K562 (cell line): ENCODE data around the gene S100P. TPM values are rescaled to one million over a fixed set of nuclear protein-coding genes. Genes with fewer than 3 reads are reported as not detected.

Experiments
- CHCHD3 ChIP-seq: fragments of 250-450 bp; sonication (Bioruptor Pico); IDR thresholded peaks from 2 replicates; pipeline ENCODE4 v2.1.2; 2022; ENCODE audit warnings: mild to moderate bottlenecking
- CXXC5 ChIP-seq: fragments of 250-450 bp; sonication (Bioruptor Pico); IDR thresholded peaks from 2 replicates; pipeline ENCODE4 v1.8.0; 2022; ENCODE audit warnings: inconsistent platforms, mild to moderate bottlenecking, moderate library complexity
- DPF2 ChIP-seq: fragments of 450-650 bp; IDR thresholded peaks from 2 replicates; pipeline ENCODE4 v1.6.1; 2016
- E2F3 ChIP-seq: fragments of 250-450 bp; sonication (Bioruptor Pico); IDR thresholded peaks from 2 replicates; pipeline ENCODE4 v1.4.0; 2020; ENCODE audit warnings: mild to moderate bottlenecking
- ESRRB ChIP-seq: fragments of 250-450 bp; sonication (Bioruptor Pico); IDR thresholded peaks from 2 replicates; pipeline ENCODE4 v1.5.0; 2020; ENCODE audit warnings: mild to moderate bottlenecking, moderate library complexity, borderline replicate concordance
- GTF2A2 ChIP-seq: IDR thresholded peaks from 2 replicates; pipeline ENCODE4 v1.6.1; 2016; ENCODE audit warnings: mild to moderate bottlenecking, missing genetic modification characterization, missing compliant biosample characterization
- GTF2F1 ChIP-seq: IDR thresholded peaks from 2 replicates; pipeline ENCODE4 v1.6.1; 2011; ENCODE audit warnings: low read depth, low read length, improper control_type of control experiment
- MED1 ChIP-seq: sonication (generic); formaldehyde crosslinking; IDR thresholded peaks from 2 replicates; pipeline ENCODE4 v1.8.1; 2023; ENCODE audit warnings: missing genetic modification reagents, borderline replicate concordance
- MYNN ChIP-seq, 2 experiments: sonication (generic); formaldehyde crosslinking in 1 of 2; IDR thresholded peaks; 2 replicates each; pipeline versions ENCODE4 v1.5.0 to v1.6.1; 2016 to 2020; ENCODE audit warnings: antibody characterized with exemption in 1 of 2, missing genetic modification reagents in 1 of 2
- NBN ChIP-seq: fragments of 450-650 bp; IDR thresholded peaks from 2 replicates; pipeline ENCODE4 v1.6.1; 2016; ENCODE audit warnings: low read depth, mild to moderate bottlenecking
- PHF20 ChIP-seq: fragments of 450-650 bp; IDR thresholded peaks from 2 replicates; pipeline ENCODE4 v1.6.1; 2018; ENCODE audit not compliant: partially characterized antibody
- PREB ChIP-seq: sonication (generic); formaldehyde crosslinking; IDR thresholded peaks from 2 replicates; pipeline ENCODE4 v1.8.1; 2023; ENCODE audit warnings: mild to moderate bottlenecking, missing genetic modification reagents
- RHOXF2B ChIP-seq: fragments of 250-450 bp; sonication (Bioruptor Pico); conservative IDR thresholded peaks from 2 replicates; pipeline ENCODE4 v1.5.1; 2021
- SETDB1 ChIP-seq: IDR thresholded peaks from one replicate; pipeline ENCODE4 v1.6.1; 2012; ENCODE audit warnings: low read length, control low read depth, inconsistent platforms
- SMARCA5 ChIP-seq: fragments of 450-650 bp; IDR thresholded peaks from 2 replicates; pipeline ENCODE4 v1.6.1; 2016
- SUPT5H ChIP-seq: fragments of 450-650 bp; IDR thresholded peaks from 2 replicates; pipeline ENCODE4 v1.6.1; 2016
- polyA plus RNA-seq, 8 experiments: library from polyadenylated mRNA; depleted of rRNA in 4 of 8; stranded (reverse) in 5 of 8; unstranded in 3 of 8; fragments of >200 nt; fragmentation: Nextera tagmentation in 2 of 8; fragmentation: Illumina TruSeq in 1 of 8; extraction: Ambion mirVana in 2 of 8; extraction: Trizol in 1 of 8; gene quantifications; 2 replicates each; pipeline versions ENCODE4 v1.2.1 to v1.2.3, GENCODE V29; 2011 to 2014; ENCODE audit warnings: inconsistent platforms in 1 of 8, missing spikeins in 1 of 8
- total RNA-seq, 7 experiments: library from RNA; depleted of rRNA in 6 of 7; stranded (reverse); fragments of >200 nt in 6 of 7; fragmentation: Illumina TruSeq in 2 of 7; extraction: Trizol in 2 of 7; gene quantifications; 2 replicates each; pipeline versions ENCODE4 v1.2.1 to v1.2.3, GENCODE V29; 2011 to 2021; ENCODE audit warnings: low replicate concordance in 1 of 7
- TF ChIP-seq, protein P1 (sequence below): fragments of 450-650 bp; formaldehyde crosslinking; IDR thresholded peaks from 2 replicates; pipeline ENCODE4 v1.4.0; 2020; ENCODE audit warnings: mild to moderate bottlenecking, mixed read lengths
- TF ChIP-seq, protein P2 (sequence below), 2 experiments: IDR thresholded peaks; 2 replicates each; pipeline ENCODE4 v1.6.1; 2011; ENCODE audit warnings: borderline replicate concordance in 1 of 2, control low read depth in 1 of 2, low read depth in 1 of 2, low read length in 1 of 2, mild to moderate bottlenecking in 1 of 2, mixed read lengths in 1 of 2, moderate library complexity in 1 of 2; ENCODE audit not compliant: insufficient read depth in 1 of 2, insufficient read length in 1 of 2, poor library complexity in 1 of 2, severe bottlenecking in 1 of 2; ENCODE audit errors: extremely low read depth in 1 of 2
- TF ChIP-seq, protein P3 (sequence below): sonication (generic); formaldehyde crosslinking; IDR thresholded peaks from 2 replicates; pipeline ENCODE4 v1.8.0; 2022; ENCODE audit warnings: missing genetic modification reagents, mild to moderate bottlenecking, moderate library complexity, borderline replicate concordance
- TF ChIP-seq, protein P4 (sequence below): fragments of 200-800 bp; sonication (Bioruptor generic); IDR thresholded peaks from 2 replicates; pipeline ENCODE4 v1.6.1; 2017; ENCODE audit warnings: missing genetic modification characterization, missing compliant biosample characterization
- TF ChIP-seq, protein P5 (sequence below): fragments of 450-650 bp; IDR thresholded peaks from 2 replicates; pipeline ENCODE4 v1.6.1; 2017; ENCODE audit warnings: mild to moderate bottlenecking, moderate library complexity

S100P gene
- total and polyA plus RNA-seq, 9 of the 15 experiments (the other 6 are each of a cell fraction or from before 2014, with no cell fraction given) = 4.1 to 23.8 (median 7.5) TPM

GRCh38 chr4:6709230-6710114, 15.8 kb downstream of the S100P start, which contains the start of gene MRFAP1L1 (continued):
- TF ChIP-seq, protein P1, sequence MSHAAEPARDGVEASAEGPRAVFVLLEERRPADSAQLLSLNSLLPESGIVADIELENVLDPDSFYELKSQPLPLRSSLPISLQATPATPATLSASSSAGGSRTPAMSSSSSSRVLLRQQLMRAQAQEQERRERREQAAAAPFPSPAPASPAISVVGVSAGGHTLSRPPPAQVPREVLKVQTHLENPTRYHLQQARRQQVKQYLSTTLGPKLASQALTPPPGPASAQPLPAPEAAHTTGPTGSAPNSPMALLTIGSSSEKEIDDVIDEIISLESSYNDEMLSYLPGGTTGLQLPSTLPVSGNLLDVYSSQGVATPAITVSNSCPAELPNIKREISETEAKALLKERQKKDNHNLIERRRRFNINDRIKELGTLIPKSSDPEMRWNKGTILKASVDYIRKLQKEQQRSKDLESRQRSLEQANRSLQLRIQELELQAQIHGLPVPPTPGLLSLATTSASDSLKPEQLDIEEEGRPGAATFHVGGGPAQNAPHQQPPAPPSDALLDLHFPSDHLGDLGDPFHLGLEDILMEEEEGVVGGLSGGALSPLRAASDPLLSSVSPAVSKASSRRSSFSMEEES (CRISPR knock-in tag) = no peak
- TF ChIP-seq GTF2F1 (no peak), NBN (peak; percentile 78; the same call in 1 of the 2 replicates), SETDB1 (no peak), MED1 (CRISPR knock-in tag) (no peak), CXXC5 (peak; percentile 73), MYNN (IDR thresholded peaks at IDR 0.05) (no peak), MYNN (CRISPR knock-in tag; IDR thresholded peaks at IDR 0.05) (no peak), E2F3 (CRISPR knock-in tag) (no peak), RHOXF2B (CRISPR knock-in tag) (no peak), PHF20 (peak; percentile 76), PREB (CRISPR knock-in tag) (no peak), SUPT5H (peak; percentile 80), DPF2 (no peak), GTF2A2 (tag) (no peak), ESRRB (CRISPR knock-in tag) (no peak), SMARCA5 (no peak), CHCHD3 (CRISPR knock-in tag) (no peak)
- TF ChIP-seq, protein P2, sequence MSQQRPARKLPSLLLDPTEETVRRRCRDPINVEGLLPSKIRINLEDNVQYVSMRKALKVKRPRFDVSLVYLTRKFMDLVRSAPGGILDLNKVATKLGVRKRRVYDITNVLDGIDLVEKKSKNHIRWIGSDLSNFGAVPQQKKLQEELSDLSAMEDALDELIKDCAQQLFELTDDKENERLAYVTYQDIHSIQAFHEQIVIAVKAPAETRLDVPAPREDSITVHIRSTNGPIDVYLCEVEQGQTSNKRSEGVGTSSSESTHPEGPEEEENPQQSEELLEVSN (IDR thresholded peaks at IDR 0.05; ENCODE audit: borderline replicate concordance in 1 of 2, extremely low read depth in 1 of 2, insufficient read depth in 1 of 2, insufficient read length in 1 of 2, low read depth in 1 of 2, low read length in 1 of 2, poor library complexity in 1 of 2, severe bottlenecking in 1 of 2) = peak; percentile 77 to 79
- TF ChIP-seq, protein P3, sequence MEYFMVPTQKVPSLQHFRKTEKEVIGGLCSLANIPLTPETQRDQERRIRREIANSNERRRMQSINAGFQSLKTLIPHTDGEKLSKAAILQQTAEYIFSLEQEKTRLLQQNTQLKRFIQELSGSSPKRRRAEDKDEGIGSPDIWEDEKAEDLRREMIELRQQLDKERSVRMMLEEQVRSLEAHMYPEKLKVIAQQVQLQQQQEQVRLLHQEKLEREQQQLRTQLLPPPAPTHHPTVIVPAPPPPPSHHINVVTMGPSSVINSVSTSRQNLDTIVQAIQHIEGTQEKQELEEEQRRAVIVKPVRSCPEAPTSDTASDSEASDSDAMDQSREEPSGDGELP (CRISPR knock-in tag) = peak; percentile 97
- TF ChIP-seq, protein P4, sequence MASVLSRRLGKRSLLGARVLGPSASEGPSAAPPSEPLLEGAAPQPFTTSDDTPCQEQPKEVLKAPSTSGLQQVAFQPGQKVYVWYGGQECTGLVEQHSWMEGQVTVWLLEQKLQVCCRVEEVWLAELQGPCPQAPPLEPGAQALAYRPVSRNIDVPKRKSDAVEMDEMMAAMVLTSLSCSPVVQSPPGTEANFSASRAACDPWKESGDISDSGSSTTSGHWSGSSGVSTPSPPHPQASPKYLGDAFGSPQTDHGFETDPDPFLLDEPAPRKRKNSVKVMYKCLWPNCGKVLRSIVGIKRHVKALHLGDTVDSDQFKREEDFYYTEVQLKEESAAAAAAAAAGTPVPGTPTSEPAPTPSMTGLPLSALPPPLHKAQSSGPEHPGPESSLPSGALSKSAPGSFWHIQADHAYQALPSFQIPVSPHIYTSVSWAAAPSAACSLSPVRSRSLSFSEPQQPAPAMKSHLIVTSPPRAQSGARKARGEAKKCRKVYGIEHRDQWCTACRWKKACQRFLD (CRISPR knock-in tag) = peak; percentile 88; the same call in 1 of the 2 replicates
- TF ChIP-seq, protein P5, sequence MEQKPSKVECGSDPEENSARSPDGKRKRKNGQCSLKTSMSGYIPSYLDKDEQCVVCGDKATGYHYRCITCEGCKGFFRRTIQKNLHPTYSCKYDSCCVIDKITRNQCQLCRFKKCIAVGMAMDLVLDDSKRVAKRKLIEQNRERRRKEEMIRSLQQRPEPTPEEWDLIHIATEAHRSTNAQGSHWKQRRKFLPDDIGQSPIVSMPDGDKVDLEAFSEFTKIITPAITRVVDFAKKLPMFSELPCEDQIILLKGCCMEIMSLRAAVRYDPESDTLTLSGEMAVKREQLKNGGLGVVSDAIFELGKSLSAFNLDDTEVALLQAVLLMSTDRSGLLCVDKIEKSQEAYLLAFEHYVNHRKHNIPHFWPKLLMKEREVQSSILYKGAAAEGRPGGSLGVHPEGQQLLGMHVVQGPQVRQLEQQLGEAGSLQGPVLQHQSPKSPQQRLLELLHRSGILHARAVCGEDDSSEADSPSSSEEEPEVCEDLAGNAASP = no peak
